SK-N-SH (cell line): ENCODE data around the gene KRTAP29-1.

Source experiments
- EZH2phosphoT487 ChIP-seq: fragments of 200-600 bp; sonication (generic); IDR thresholded peaks from 2 replicates; pipeline ENCODE4 v1.6.1; 2017; ENCODE audit warnings: low read depth, mixed run types, mild to moderate bottlenecking, antibody characterized with exemption, moderate library complexity, borderline replicate concordance
- JUND ChIP-seq: IDR thresholded peaks from 2 replicates; pipeline ENCODE4 v1.4.0; 2012
- POLR2AphosphoS5 ChIP-seq: IDR thresholded peaks from 2 replicates; pipeline ENCODE4 v1.6.1; 2012; ENCODE audit warnings: low read depth, low read length

- no peak for TF ChIP-seq EZH2phosphoT487
- TF ChIP-seq POLR2AphosphoS5, result no peak
- no peak for TF ChIP-seq JUND
Observed at GRCh38 chr17:41284043-41284442, 18.6 kb downstream of the KRTAP29-1 start.
